Loucy (cell line): ENCODE measurements around the gene CLDN25.

Source experiments
- EZH2phosphoT487 ChIP-seq: fragments of 200-600 bp; IDR thresholded peaks from 2 replicates; pipeline ENCODE4 v1.6.1; 2018; ENCODE audit warnings: antibody characterized with exemption, mild to moderate bottlenecking, moderate library complexity, borderline replicate concordance
- TF ChIP-seq, protein P1 (sequence below): fragments of 200-600 bp; sonication (generic); conservative IDR thresholded peaks from 2 replicates; pipeline ENCODE4 v1.5.1; 2014; ENCODE audit warnings: mild to moderate bottlenecking, antibody characterized with exemption, low read length

DNA sequence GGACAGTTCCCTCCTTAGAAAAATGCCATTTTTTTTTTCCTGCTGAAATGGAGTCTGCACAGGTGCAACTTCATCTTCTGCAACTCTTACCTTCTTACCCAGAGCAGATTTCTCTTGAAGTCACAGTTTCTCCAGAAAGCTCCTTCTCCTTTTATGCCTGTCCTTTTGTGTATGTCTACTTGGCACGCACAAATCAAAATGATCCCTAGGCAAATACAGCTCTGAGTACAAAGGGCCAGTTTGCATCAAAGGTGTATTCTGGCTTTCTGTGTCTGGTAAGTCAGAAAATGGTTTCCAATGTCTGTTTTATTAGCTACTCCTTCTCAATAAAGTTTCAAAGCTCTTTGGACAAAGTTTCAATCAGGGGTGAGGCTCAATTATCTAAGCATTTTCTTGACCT is 2.5 kb downstream of the CLDN25 start:
- TF ChIP-seq, protein P1, sequence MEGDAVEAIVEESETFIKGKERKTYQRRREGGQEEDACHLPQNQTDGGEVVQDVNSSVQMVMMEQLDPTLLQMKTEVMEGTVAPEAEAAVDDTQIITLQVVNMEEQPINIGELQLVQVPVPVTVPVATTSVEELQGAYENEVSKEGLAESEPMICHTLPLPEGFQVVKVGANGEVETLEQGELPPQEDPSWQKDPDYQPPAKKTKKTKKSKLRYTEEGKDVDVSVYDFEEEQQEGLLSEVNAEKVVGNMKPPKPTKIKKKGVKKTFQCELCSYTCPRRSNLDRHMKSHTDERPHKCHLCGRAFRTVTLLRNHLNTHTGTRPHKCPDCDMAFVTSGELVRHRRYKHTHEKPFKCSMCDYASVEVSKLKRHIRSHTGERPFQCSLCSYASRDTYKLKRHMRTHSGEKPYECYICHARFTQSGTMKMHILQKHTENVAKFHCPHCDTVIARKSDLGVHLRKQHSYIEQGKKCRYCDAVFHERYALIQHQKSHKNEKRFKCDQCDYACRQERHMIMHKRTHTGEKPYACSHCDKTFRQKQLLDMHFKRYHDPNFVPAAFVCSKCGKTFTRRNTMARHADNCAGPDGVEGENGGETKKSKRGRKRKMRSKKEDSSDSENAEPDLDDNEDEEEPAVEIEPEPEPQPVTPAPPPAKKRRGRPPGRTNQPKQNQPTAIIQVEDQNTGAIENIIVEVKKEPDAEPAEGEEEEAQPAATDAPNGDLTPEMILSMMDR = no peak
- TF ChIP-seq EZH2phosphoT487 = no peak
